NCI-H82 treated with DMSO at 0.1 percent for 48 hours (cell line): ENCODE measurements around the gene KIT.

ENCODE experiments used
- DNase-seq: peaks from one replicate; lab custom pipeline; 2025; ENCODE audit not compliant: unreplicated experiment; lab: John Stamatoyannopoulos, UW

Gene KIT

GRCh38 chr4:54660591-54660990, 2.8 kb downstream of the KIT start:
- DNase-seq = no peak

- DNase-seq = no peak
Observed at GRCh38 chr4:54661169-54661568, 3.4 kb downstream of the KIT start.

- DNase-seq = no peak
Observed at GRCh38 chr4:54661686-54662085, 3.9 kb downstream of the KIT start.

GRCh38 chr4:54662123-54662522, 4.4 kb downstream of the KIT start:
- DNase-seq = no peak

- no peak for DNase-seq
Observed at GRCh38 chr4:54662901-54663585, 5.3 kb downstream of the KIT start.

GRCh38 chr4:54664400-54664799, 6.6 kb downstream of the KIT start:
- DNase-seq = no peak

GRCh38 chr4:54668014-54668611, 10.4 kb downstream of the KIT start:
- no peak for DNase-seq

GRCh38 chr4:54669831-54670230, 12.1 kb downstream of the KIT start:
- DNase-seq = no peak

GRCh38 chr4:54675721-54676461, 18.1 kb downstream of the KIT start:
- DNase-seq = no peak

- no peak for DNase-seq
Observed at GRCh38 chr4:54676658-54677057, 18.9 kb downstream of the KIT start.

- no peak for DNase-seq
Observed at GRCh38 chr4:54677416-54677815, 19.7 kb downstream of the KIT start.

GRCh38 chr4:54677853-54678650, 20.3 kb downstream of the KIT start:
- no peak for DNase-seq

- no peak for DNase-seq
Observed at GRCh38 chr4:54678826-54679225, 21.1 kb downstream of the KIT start.

GRCh38 chr4:54679813-54680212, 22.1 kb downstream of the KIT start:
- DNase-seq = no peak

GRCh38 chr4:54683616-54684346, 26.0 kb downstream of the KIT start:
- no peak for DNase-seq

- no peak for DNase-seq
Observed at GRCh38 chr4:54685810-54686209, 28.1 kb downstream of the KIT start.

- DNase-seq = no peak
Observed at GRCh38 chr4:54687887-54688841, 30.4 kb downstream of the KIT start.

GRCh38 chr4:54695337-54695736, 37.6 kb downstream of the KIT start:
- no peak for DNase-seq

GRCh38 chr4:54695788-54696187, 38.0 kb downstream of the KIT start:
- DNase-seq = peak; percentile 42

GRCh38 chr4:54696649-54697048, 38.9 kb downstream of the KIT start:
- DNase-seq = no peak
